GM19238 (cell line): Measurements from ENCODE around the gene GFRA4.
A peak's percentile ranks its signal among the peaks of the same experiment; 100 is the strongest.

Experiments
- DNase-seq: peaks from one replicate; pipeline ENCODE4 v3.0.0; 2011; ENCODE audit warnings: low spot score; ENCODE audit not compliant: insufficient read length

Gene GFRA4

GRCh38 chr20:3674447-3674846, 11.2 kb upstream of the GFRA4 start:
- no peak for DNase-seq

- no peak for DNase-seq
Measured at GRCh38 chr20:3673221-3674070, 10.2 kb upstream of the GFRA4 start.

DNA sequence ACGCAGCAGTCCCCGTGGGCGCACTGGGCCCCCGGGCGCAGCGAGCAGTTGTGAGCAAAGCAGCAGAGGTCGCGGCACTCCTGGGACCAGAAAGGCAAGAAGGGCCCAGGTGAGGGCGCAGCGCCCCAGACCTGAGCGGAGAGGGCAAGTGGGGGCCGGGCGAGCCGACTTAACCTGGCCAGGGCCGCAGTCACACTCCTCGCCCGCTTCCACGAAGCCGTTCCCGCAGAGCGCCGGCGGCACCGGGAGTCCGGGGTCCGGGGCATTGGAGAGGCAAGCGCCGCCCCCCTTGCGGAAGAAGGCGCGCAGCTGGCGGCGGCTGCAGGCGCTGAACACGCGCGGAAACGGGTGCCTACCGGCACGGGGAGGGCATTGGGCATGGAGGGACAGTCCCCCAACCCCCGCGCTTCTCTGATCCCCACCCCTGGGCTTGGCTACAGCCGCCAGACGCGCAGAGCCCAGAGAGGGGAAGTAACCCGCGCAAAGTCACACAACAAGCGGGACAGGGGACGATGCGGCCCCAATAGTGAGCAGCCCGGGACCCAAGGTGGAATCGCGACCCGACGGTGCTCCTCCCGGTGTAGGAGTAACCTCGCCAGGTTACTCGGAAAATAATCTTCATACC, 9.5 kb upstream of the GFRA4 start:
- no peak for DNase-seq

GRCh38 chr20:3671986-3672546, 8.9 kb upstream of the GFRA4 start:
- no peak for DNase-seq

- DNase-seq: no peak
Measured at GRCh38 chr20:3670945-3671344, 7.7 kb upstream of the GFRA4 start.

- no peak for DNase-seq
Measured at GRCh38 chr20:3670511-3670910, 7.3 kb upstream of the GFRA4 start.

GRCh38 chr20:3669710-3670367, 6.6 kb upstream of the GFRA4 start:
- no peak for DNase-seq

DNA sequence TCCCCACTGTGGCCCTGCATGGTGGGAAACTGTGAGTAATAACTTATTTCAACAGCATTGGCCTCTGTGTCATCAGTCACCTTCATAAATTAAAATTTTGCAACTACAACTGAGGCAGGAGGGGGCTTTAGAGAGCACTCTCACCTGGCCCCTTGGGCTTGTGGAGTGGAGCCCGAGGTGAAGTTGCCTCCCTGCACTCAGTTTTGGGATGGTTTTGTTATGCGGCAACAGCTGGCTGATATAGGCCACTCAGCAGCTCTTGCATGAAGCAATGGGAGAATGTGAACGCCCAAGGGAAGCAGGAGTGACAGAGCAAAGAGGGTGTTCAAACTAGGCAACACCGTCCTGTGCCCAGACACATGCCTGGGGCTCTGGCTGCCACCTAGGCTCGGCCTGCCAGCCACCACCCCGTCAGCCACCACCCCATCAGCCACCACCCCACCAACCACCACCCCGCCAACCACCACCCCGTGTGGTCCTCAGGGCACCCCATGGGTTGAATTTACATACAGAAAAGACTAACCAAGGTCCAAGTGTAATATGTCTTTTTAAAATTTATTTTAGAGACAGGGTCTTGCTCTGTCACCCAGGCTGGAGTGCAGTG, 4.3 kb upstream of the GFRA4 start:
- DNase-seq: no peak

- DNase-seq: no peak
Measured at GRCh38 chr20:3663858-3664257, 659 bp upstream of the GFRA4 start.

DNA sequence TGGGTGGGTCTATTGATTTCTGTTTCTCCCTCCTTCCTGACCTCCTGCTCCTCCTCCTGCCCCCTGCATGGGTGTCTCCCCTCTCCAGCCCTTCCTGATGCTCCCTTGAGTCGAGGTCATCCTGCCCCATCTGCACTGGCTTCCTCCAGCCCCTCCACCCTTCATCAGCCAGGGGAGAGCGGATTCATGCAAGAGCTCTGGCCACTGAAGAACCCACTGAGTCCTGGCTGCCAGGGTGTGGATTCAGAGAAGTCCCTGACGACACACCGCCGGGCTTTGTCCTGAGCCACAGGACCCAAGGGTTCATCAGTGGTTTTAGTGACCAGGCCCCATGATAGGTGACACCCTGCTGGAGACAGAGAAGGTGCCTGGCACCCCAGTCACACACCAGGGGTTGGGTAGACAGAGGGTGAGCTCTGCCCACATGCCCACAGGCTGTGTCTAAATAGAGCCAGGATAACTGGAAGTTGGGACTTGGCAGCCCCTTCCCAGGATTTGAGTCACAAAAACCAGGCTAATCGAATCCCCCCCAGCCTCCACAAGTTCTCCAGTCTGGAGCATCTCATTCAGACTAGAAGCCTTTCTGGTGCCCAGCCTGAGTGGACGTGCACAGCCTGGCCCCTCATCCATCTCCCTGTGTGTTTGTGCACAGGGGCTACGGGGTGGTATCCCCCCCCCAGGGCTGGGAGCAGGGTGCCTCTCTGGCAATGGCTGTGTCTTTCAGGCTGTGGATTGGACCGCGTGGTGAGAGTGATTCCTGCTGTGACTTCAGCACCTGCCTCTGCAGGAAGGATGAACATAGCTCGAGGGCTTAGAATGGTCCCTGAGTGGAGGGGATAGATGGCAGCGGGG, 1.2 kb downstream of the GFRA4 start:
- no peak for DNase-seq

GRCh38 chr20:3661060-3661813, 2.0 kb downstream of the GFRA4 start:
- DNase-seq: no peak

GRCh38 chr20:3660262-3661059, 2.7 kb downstream of the GFRA4 start:
- no peak for DNase-seq

DNA sequence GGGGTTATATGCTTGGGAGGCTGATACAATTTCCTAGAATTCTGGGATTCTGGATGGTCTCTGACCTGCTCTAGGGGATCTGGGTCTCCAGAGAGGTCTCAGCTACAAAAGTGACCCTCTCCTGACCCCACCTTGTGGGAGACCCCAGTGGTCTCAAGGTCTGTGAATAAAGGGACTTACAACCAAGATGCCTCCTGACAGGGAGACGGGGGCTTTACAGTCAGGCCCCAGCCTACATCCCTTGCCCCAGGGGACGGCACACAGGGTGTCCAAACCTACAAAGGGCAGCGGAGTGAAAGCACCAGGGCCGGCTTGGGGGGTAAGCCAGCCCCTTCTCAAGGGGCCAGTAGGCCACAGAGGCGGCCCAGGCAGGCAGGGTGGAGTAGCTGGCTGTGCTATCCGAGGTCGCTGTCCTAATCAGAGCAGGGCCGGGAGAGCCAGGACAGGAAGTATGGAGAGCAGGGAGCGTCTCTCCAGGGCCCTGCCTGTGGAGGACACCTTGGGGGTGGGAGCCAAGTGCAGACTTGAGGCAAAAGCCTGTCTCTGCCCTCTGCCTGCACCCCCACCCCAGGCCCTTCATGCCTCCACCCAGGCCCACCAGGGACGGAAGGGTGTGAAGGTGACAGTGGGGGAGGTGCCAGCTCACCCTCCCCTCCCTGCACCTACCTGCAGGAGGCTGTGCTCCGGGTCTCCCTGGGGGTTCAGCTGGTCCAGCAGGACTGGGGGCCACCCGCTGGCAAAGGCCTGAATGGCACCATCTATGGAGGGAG, 3.5 kb downstream of the GFRA4 start:
- no peak for DNase-seq

- DNase-seq: peak; percentile 84
Measured at GRCh38 chr20:3658716-3659491, 4.3 kb downstream of the GFRA4 start.

DNA sequence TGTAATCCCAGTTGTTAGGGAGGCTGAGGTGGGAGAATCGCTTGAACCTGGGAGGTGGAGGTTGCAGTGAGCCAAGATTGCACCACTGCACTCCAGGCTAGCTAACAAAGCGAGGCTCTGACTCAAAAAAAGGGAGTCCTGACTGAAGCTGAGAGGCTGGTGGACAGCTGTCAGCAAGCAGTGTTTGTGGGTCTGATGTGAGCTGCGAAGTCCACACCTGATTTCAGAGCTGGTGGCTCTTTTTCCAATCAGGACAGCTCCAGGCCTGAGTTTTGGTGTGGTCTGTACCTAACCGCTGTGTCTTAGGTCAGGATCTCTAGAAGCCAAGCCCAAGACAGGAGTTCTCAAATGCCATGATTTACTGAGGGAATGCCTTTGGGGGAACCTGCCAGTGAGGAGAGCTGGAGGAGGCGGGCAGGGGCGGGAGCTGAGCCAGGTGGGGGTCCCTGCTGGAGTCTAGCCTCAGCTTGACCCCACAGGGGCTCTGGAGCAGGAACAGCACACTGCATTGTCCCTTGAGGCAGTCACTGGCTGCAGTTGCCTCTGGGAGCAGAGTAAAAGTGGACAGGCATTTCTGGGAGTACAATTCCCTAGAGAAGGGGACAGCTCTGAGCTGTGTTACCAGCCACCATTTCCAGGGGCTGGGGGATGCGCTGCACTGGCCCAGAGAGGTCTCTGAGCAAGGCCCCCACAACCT, 5.0 kb downstream of the GFRA4 start:
- DNase-seq: no peak

- DNase-seq: no peak
Measured at GRCh38 chr20:3655131-3655405, 8.1 kb downstream of the GFRA4 start.
